Naive thymus-derived CD4-positive, alpha-beta T cell (primary cell): ENCODE measurements around the gene TNIP2. TPM values are rescaled to one million over a fixed set of nuclear protein-coding genes. Genes with fewer than 3 reads are reported as not detected.
"Not testable (repeated sequence)": the region's sequence is repeated elsewhere in the genome, so short reads cannot be mapped to it uniquely, and the experiment has no call there.

Source experiments
- ATAC-seq: fragments of 150-1000 bp; cut with Tn5 transposase; 2 replicates; pipeline ENCODE4 v1.10.0; 2021; ENCODE audit warnings: mild to moderate bottlenecking, moderate library complexity
- CTCF ChIA-PET: fragments of 350-600 bp; sonication (Branson Sonifier 250); formaldehyde crosslinking; loops from one replicate; lab custom pipeline; 2021; ENCODE audit warnings: antibody characterized with exemption; lab: Charles Lee
- POLR2A ChIA-PET: fragments of 350-600 bp; sonication (Branson Sonifier 250); formaldehyde crosslinking; loops from one replicate; lab custom pipeline; 2021; ENCODE audit warnings: antibody characterized with exemption, inconsistent platforms; lab: Charles Lee
- DNase-seq, 9 donors: peaks; one replicate each; pipeline versions ENCODE4 v3.0.0 to v3.0.0-alpha.2; 2020 to 2022; ENCODE audit warnings: mixed read lengths in 1 of 9
- H3K27ac ChIP-seq: one replicate; pipeline ENCODE4 v1.7.0; 2013; ENCODE audit warnings: mild to moderate bottlenecking, low read depth, low read length, moderate library complexity
- H3K27me3 ChIP-seq, 2 donors: one replicate each; pipeline ENCODE4 v1.7.0; 2013; ENCODE audit warnings: low read length in 2 of 2, mild to moderate bottlenecking in 2 of 2, moderate library complexity in 2 of 2; ENCODE audit not compliant: control insufficient read depth in 2 of 2, insufficient read depth in 2 of 2
- H3K36me3 ChIP-seq, 3 experiments: 1 replicate in 2 of 3; 2 replicates in 1 of 3; pipeline ENCODE4 v1.7.0; 2013; ENCODE audit warnings: low read length in 3 of 3, mild to moderate bottlenecking in 3 of 3, moderate library complexity in 1 of 3; ENCODE audit not compliant: insufficient read depth in 3 of 3, control insufficient read depth in 2 of 3
- H3K4me1 ChIP-seq, 2 donors: one replicate each; pipeline ENCODE4 v1.7.0; 2013; ENCODE audit warnings: low read length in 2 of 2, mild to moderate bottlenecking in 2 of 2, moderate library complexity in 1 of 2; ENCODE audit not compliant: control insufficient read depth in 2 of 2, insufficient read depth in 2 of 2
- H3K4me3 ChIP-seq: 2 replicates; pipeline ENCODE4 v1.7.0; 2013; ENCODE audit warnings: mild to moderate bottlenecking, low read length
- H3K9me3 ChIP-seq, 3 experiments: 1 replicate in 2 of 3; 2 replicates in 1 of 3; pipeline ENCODE4 v1.7.0; 2013; ENCODE audit warnings: low read length in 3 of 3; ENCODE audit not compliant: control insufficient read depth in 2 of 3
- H3K27ac Mint-ChIP-seq, 9 donors: one replicate each; pipeline ENCODE4 v1.8.0; 2020 to 2022; ENCODE audit warnings: mixed read lengths in 9 of 9, mild to moderate bottlenecking in 8 of 9, moderate library complexity in 5 of 9, inconsistent platforms in 2 of 9
- H3K27me3 Mint-ChIP-seq, 5 donors: one replicate each; pipeline ENCODE4 v1.8.0; 2021 to 2022; ENCODE audit warnings: mixed read lengths in 5 of 5, mild to moderate bottlenecking in 1 of 5
- H3K36me3 Mint-ChIP-seq, 5 donors: one replicate each; pipeline ENCODE4 v1.8.0; 2020 to 2022; ENCODE audit warnings: mixed read lengths in 5 of 5, mild to moderate bottlenecking in 3 of 5, inconsistent platforms in 1 of 5
- H3K4me1 Mint-ChIP-seq, 7 donors: one replicate each; pipeline ENCODE4 v1.8.0; 2020 to 2022; ENCODE audit warnings: mixed read lengths in 7 of 7, mild to moderate bottlenecking in 3 of 7, inconsistent platforms in 1 of 7
- H3K4me3 Mint-ChIP-seq, 10 donors: one replicate each; pipeline ENCODE4 v1.8.0; 2020 to 2022; ENCODE audit warnings: mild to moderate bottlenecking in 10 of 10, mixed read lengths in 10 of 10, moderate library complexity in 6 of 10, inconsistent platforms in 2 of 10
- H3K9me3 Mint-ChIP-seq, 11 donors: one replicate each; pipeline ENCODE4 v1.8.0; 2020 to 2022; ENCODE audit warnings: mixed read lengths in 11 of 11, mild to moderate bottlenecking in 4 of 11, inconsistent platforms in 1 of 11, moderate library complexity in 1 of 11
- intact Hi-C, 2 donors: fragments of 100-400 bp; cut with micrococcal nuclease; formaldehyde crosslinking; loops; one replicate each; pipeline ENCODE4 v1.15.1; 2023
- polyA plus RNA-seq, 2 donors: library from polyadenylated mRNA; unstranded; fragments of 300-500 nt; fragmentation: Illumina TruSeq; gene quantifications; one replicate each; pipeline ENCODE4 v1.2.3, GENCODE V29; 2021
- total RNA-seq, 6 experiments: library from RNA in 5 of 6; stranded (reverse) in 5 of 6; gene quantifications; 1 replicate in 5 of 6; 2 replicates in 1 of 6; pipeline ENCODE4 v1.2.3 and lab custom pipeline; 2021 to 2026

Gene TNIP2
- total and polyA plus RNA-seq, 7 experiments from 2014 or later: 33.6 to 56.0 (median 43.6) TPM

- not testable (repeated sequence) for H3K9me3 Mint-ChIP-seq
Measured at GRCh38 chr4:2762486-2763370, 6.6 kb upstream of the TNIP2 start.

GRCh38 chr4:2762048-2762447, 5.9 kb upstream of the TNIP2 start:
- Histone ChIP-seq H3K27me3 (no peaks in the 10 kb centered on the region), H3K27ac (no peak overlapping the region), H3K4me1 (no peaks in the 10 kb centered on the region), H3K4me3 (no peak overlapping the region), H3K36me3 (no peaks in the 10 kb centered on the region), H3K9me3 (no peaks in the 10 kb centered on the region)
- no peak for DNase-seq
- no peaks in the 10 kb centered on the region for H3K9me3 Mint-ChIP-seq
- ChIA-PET CTCF (interaction anchor here (0.6 to 1.4 kb wide), 3 partner anchors 120 to 274 kb away, joined by 3 to 6 read pairs (median 3); no protein-coding TSS in a partner anchor), POLR2A (interaction anchor here (2.6 kb wide), 1 partner anchor 24 kb away, joined by 5 read pairs; no protein-coding TSS in a partner anchor)
- H3K36me3 Mint-ChIP-seq: no peaks in the 10 kb centered on the region
- intact Hi-C loops: loop anchor here (5.0 kb wide), 2 partner anchors 35 to 275 kb away; no protein-coding TSS in a partner anchor
- peak overlapping the region in 2 of 9 donors; percentile 41 to 71 for H3K27ac Mint-ChIP-seq
- H3K4me1 Mint-ChIP-seq: peaks cover 0 to 16% (median 5%) of the 10 kb centered on the region in 7 donors
- no peak for ATAC-seq
- H3K4me3 Mint-ChIP-seq: no peak overlapping the region
- H3K27me3 Mint-ChIP-seq: no peaks in the 10 kb centered on the region

More at GRCh38 chr4:2762486-2763370, 6.6 kb upstream of the TNIP2 start:
- not testable (repeated sequence) for H3K36me3 ChIP-seq, H3K4me1 ChIP-seq, H3K27me3 Mint-ChIP-seq, H3K27me3 ChIP-seq, DNase-seq, H3K9me3 ChIP-seq, H3K36me3 Mint-ChIP-seq, H3K27ac ChIP-seq, H3K4me3 ChIP-seq, ATAC-seq
- Mint-ChIP-seq H3K27ac (peak overlapping the region in 1 of 9 donors; percentile 36), H3K4me1 (peaks cover 0 to 14% (median 4%) of the 10 kb centered on the region in 7 donors), H3K4me3 (peak overlapping the region in 3 of 10 donors; percentile 39 to 81 (median 77))
- ChIA-PET POLR2A (interaction anchor here (1.5 to 2.6 kb wide), 2 partner anchors 23 to 191 kb away, joined by 3 to 5 read pairs; no protein-coding TSS in a partner anchor), CTCF (interaction anchor here (0.6 to 1.5 kb wide), 4 partner anchors 21 to 274 kb away, joined by 3 to 6 read pairs (median 4); no protein-coding TSS in a partner anchor)
- intact Hi-C loops: loop anchor here (5.0 kb wide), 2 partner anchors 35 to 275 kb away; no protein-coding TSS in a partner anchor

- Mint-ChIP-seq H3K9me3 (no peaks in the 10 kb centered on the region), H3K36me3 (no peaks in the 10 kb centered on the region), H3K27ac (peak overlapping the region in 4 of 9 donors; percentile 14 to 71 (median 54)), H3K4me1 (peaks cover 0 to 15% (median 5%) of the 10 kb centered on the region in 7 donors), H3K27me3 (no peaks in the 10 kb centered on the region), H3K4me3 (no peak overlapping the region)
- no peak overlapping the region for H3K4me3 ChIP-seq
- H3K27ac ChIP-seq: no peak overlapping the region
- DNase-seq (no peak), ATAC-seq (no peak)
- CTCF ChIA-PET: interaction anchor here (1.1 to 1.4 kb wide), 2 partner anchors 118 to 193 kb away, joined by 3 read pairs; no protein-coding TSS in a partner anchor
- no peaks in the 10 kb centered on the region for H3K36me3 ChIP-seq
- POLR2A ChIA-PET: interaction anchor here (0.6 kb wide), 1 partner anchor 1058 kb away, joined by 6 read pairs; no protein-coding TSS in a partner anchor
- intact Hi-C loops: loop anchor here (5.0 kb wide), 2 partner anchors 36 to 276 kb away; no protein-coding TSS in a partner anchor
- peaks cover 0 to 4% of the 10 kb centered on the region in 2 donors for H3K4me1 ChIP-seq
- H3K27me3 ChIP-seq: no peaks in the 10 kb centered on the region
- no peaks in the 10 kb centered on the region for H3K9me3 ChIP-seq
Measured at GRCh38 chr4:2761035-2761923, 5.1 kb upstream of the TNIP2 start.

GRCh38 chr4:2757426-2757825, 1.3 kb upstream of the TNIP2 start:
- no peaks in the 10 kb centered on the region for H3K27me3 Mint-ChIP-seq
- peaks cover 9 to 12% of the 10 kb centered on the region in 2 donors for H3K4me1 ChIP-seq
- H3K36me3 ChIP-seq: peaks cover 0 to 6% (median 0%) of the 10 kb centered on the region in 3 experiments
- H3K27ac Mint-ChIP-seq: peak overlapping the region in 6 of 9 donors; percentile 17 to 80 (median 53)
- no peak for ATAC-seq
- ChIA-PET POLR2A (no interaction called here), CTCF (interaction anchor here (0.5 kb wide), 1 partner anchor 13 kb away, joined by 3 read pairs; no protein-coding TSS in a partner anchor)
- H3K9me3 ChIP-seq: no peaks in the 10 kb centered on the region
- H3K27me3 ChIP-seq: no peaks in the 10 kb centered on the region
- H3K36me3 Mint-ChIP-seq: peaks cover 0 to 8% (median 0%) of the 10 kb centered on the region in 5 donors
- intact Hi-C loops: loop anchor here (2.0 kb wide), 5 partner anchors 55 to 339 kb away; partner anchors contain the start of genes ADD1 (in 1 of the 2), CFAP99 (in 1 of the 2) and ZFYVE28 (in 1 of the 2)
- H3K27ac ChIP-seq: no peak overlapping the region
- peak overlapping the region; percentile 26 to 93 (median 74) for H3K4me3 Mint-ChIP-seq
- H3K4me3 ChIP-seq: no peak overlapping the region
- peaks cover 16 to 27% (median 21%) of the 10 kb centered on the region in 7 donors for H3K4me1 Mint-ChIP-seq
- DNase-seq: no peak
- no peaks in the 10 kb centered on the region for H3K9me3 Mint-ChIP-seq

- Histone ChIP-seq H3K9me3 (no peaks in the 10 kb centered on the region), H3K36me3 (peaks cover 0 to 9% (median 0%) of the 10 kb centered on the region in 3 experiments), H3K4me3 (peak overlapping the region; percentile 53), H3K4me1 (peaks cover 9 to 12% of the 10 kb centered on the region in 2 donors), H3K27ac (peak overlapping the region; percentile 51), H3K27me3 (no peaks in the 10 kb centered on the region)
- no peak for DNase-seq
- ChIA-PET CTCF (no interaction called here), POLR2A (no interaction called here)
- Mint-ChIP-seq H3K9me3 (no peaks in the 10 kb centered on the region), H3K36me3 (peaks cover 0 to 11% (median 0%) of the 10 kb centered on the region in 5 donors), H3K27ac (peak overlapping the region; percentile 54 to 84 (median 73)), H3K4me3 (peak overlapping the region; percentile 59 to 93 (median 79)), H3K4me1 (peaks cover 22 to 29% (median 26%) of the 10 kb centered on the region in 7 donors), H3K27me3 (no peaks in the 10 kb centered on the region)
- intact Hi-C loops: loop anchor here (1.0 to 2.0 kb wide), 11 partner anchors 11 to 515 kb away; partner anchors contain the start of genes ADD1 (in 2 of the 2), FAM193A (in 2 of the 2), HAUS3 (in 2 of the 2) and POLN (in 2 of the 2)
- ATAC-seq: no peak
Measured at GRCh38 chr4:2756691-2757350, 685 bp upstream of the TNIP2 start.
